Activated naive CD8-positive, alpha-beta T cell treated with anti-CD3 and anti-CD28 coated beads for 36 hours (primary cell): ENCODE results near the gene OR9A4. TPM values are rescaled to one million over a fixed set of nuclear protein-coding genes. Genes with fewer than 3 reads are reported as not detected.

ENCODE experiments used
- total RNA-seq, 2 experiments: library from RNA; stranded (reverse); gene quantifications; one replicate each; pipeline ENCODE4 v1.2.3, GENCODE V29; 2021

The OR9A4 gene
- total RNA-seq, 2 experiments from 2014 or later, result not detected

Other genes starting within 250 kb of the OR9A4 start
- 10 to 100 TPM; 29.9 to 32.9 TPM for gene DENND11, start 214.2 kb upstream of the OR9A4 start, total RNA-seq
- not detected for gene WEE2, start 208.0 kb upstream of the OR9A4 start, total RNA-seq
- gene SSBP1, start 178.0 kb upstream of the OR9A4 start, total RNA-seq, result 100 to 1,000 TPM; 309 to 318 TPM
- gene TAS2R3, start 152.3 kb upstream of the OR9A4 start, total RNA-seq, result under 1 TPM; 0.32 to 0.60 TPM
- under 1 TPM; 0.27 to 0.28 TPM for gene TAS2R4, start 139.7 kb upstream of the OR9A4 start, total RNA-seq
- gene TAS2R5, start 126.2 kb upstream of the OR9A4 start, total RNA-seq, result under 1 TPM; 0.43 to 0.74 TPM
- not detected for gene PRSS37, start 74.9 kb upstream of the OR9A4 start, total RNA-seq
- not detected for gene CLEC5A, start 30.6 kb downstream of the OR9A4 start, total RNA-seq
- not detected for gene TAS2R38, start 57.4 kb downstream of the OR9A4 start, total RNA-seq
- gene MGAM, start 79.5 kb downstream of the OR9A4 start, total RNA-seq, result under 1 TPM; 0.04 to 0.08 TPM
- not detected for gene MGAM2, start 195.3 kb downstream of the OR9A4 start, total RNA-seq